ENCODE data around the gene AQP2.
A peak's percentile ranks its signal among the peaks of the same experiment; 100 is the strongest.
"Not testable (repeated sequence)": the region's sequence is repeated elsewhere in the genome, so short reads cannot be mapped to it uniquely, and the experiment has no call there.

The AQP2 gene

DNA sequence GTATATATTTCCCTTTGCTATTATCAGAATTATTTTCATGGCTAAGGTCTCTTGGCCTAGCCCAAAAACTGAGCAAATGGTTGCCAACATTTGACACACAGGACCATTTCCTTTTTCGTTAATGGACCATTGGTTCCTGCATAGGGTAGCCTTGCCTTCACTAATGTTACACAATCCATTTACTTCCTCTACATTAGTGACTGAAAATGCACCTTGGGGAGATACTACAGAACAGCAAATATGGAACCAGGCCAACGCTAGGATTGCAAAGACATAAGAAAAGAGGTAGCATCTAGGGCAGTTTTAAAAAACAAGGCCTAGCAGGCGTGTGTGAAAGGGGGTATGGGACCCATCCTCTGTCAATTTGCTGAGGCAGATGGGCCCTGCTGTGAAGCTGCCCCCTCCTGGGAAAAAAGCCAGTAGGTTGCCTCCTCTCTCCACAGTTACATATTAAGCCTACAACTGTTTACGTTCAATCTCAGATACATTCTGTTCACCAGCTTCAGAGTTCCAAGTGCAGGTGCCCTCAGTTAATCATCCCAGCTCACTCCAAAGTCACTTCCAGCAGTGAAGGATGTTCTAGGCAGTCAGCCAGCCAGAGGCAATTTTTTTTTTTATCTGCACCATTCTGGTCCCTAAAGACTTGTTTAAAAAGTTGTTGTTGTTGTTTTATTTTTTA lies 37.2 kb downstream of the AQP2 start:
- no peak for DNase-seq (ENCODE audit: low read depth)

DNA sequence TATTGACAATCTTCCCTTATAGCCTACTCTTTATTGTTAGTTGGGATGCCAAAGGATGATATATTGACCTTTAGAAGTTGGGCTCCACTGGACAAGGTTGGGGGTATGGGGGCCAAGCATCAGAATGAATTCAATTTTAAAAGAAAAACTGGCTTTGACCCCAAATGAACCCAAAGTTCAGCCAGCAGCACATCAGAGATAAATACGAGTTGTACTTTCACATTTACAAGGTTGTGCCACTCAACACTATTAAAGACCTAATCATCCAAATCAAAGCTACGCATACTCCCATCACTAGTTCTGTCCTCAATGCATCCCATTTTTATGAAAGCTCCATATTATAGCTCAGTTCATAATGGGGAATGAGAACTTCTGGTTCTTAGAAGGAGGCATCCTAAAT lies 38.9 kb downstream of the AQP2 start:
- not testable (repeated sequence) for DNase-seq (ENCODE audit: low read depth)

DNA sequence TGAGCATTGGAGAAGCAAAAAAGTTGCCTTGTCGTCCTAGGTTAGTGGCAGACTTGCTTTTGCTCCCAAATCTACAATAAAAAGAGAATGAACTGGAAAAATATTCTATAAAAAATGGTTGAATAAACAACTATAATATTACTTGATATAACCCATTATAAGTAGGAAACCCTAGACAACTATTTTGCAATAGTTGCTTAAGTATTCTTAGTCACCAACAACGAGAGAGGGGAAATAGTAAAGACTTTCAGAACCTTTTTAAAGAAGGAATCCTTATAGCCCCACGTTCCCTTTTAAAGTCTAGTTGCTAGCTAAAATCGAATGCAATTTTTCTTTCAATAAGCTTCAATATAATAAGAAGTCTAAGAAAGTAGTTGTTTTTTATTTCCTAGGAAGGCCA lies 39.7 kb downstream of the AQP2 start:
- peak; percentile 31 for DNase-seq (ENCODE audit: low read depth)

DNA sequence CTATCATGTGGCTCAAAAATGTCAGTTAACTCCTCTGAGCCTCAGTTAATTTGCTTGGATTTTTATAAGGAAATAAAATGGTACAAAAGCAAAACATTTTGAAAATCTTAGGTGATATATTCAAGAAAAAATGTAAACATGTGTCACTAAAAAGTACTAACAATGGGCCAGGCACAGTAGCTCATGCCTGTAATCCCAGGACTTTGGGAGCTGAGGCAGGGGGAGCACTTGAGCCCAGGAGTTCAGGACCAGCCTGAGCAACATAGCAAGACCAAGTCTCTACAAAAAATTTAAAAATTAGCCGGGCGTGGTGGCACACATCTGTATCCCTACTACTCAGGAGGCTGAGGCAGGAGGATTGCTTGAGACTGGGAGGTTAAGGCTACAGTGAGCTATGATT lies 47.9 kb downstream of the AQP2 start:
- no peak for DNase-seq (ENCODE audit: low read depth)

DNA sequence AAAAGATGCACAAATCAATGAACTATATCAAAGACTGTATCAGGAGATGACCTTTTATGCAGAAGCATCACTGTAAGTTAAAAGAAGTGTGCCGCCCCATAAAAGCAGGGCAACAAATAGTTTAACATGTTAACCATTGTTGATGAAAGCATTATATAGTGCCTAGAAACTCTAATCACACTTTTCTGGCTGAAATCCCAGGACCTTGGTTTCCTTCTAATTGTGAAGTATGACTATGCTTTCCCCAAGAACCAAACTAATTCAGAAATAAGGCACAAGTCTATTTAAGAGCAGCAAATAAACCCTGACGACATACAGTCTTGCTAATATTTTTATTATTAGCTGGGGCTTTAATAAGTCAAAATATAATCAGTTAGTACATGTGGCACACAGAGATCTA lies 53.1 kb downstream of the AQP2 start:
- DNase-seq (ENCODE audit: low read depth), result peak; percentile 48

DNA sequence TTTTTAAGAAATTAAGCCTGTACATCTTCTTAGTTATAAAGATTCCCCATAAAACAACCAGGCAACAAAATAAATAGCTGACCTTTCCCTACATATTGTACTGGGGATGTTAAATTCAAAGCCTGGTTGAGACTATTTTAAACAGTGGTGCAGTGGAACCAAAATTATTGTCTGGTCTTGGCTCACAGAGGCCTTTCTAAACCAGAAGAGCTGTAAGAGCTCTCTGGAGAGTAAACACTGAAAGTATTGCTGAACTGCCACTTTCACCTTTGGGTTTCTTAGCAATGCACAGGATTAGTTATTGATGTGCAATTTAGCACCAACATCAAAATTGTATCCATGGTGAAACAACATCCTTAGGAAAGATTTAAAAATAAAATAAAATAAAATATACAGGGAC lies 54.2 kb downstream of the AQP2 start:
- no peak for DNase-seq (ENCODE audit: low read depth)

DNA sequence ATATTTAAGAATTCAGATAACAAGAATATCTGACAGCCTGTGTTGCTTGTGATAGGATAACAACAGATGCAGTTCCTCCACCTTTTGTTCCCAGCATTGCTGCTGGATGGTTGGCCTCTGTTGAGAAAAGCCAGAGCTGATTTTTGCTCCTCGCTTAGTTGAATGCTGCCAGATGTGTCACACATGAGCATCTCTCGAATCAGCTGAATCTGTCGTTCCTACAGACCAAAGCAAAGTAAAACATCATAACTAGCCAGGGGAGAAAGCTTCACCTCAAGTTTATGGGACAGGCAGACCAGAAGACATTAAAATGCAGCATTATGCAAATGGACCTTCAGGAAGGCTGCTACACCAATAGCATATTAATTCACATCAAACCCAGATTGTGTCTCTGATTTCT lies 54.6 kb downstream of the AQP2 start:
- no peak for DNase-seq (ENCODE audit: low read depth)

DNA sequence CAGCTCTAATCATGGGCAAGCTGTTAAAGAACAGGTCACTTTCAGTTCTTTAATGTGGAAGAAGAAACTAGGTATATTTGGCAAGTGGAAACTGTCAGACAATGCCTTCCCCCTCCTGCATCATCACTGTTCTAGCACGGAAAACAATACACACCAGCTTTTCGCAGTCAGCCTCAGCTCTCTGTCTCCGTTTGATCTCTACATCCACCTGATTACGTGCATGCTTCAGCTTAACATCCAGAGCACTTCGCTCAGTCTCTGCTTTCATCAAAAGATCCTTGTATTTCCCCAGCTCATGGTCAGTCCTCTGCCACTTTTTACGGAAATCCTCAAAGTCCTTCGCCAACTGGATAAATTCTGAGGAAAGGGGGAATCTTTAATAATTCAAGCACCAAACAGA lies 55.7 kb downstream of the AQP2 start:
- DNase-seq (ENCODE audit: low read depth), result no peak

DNA sequence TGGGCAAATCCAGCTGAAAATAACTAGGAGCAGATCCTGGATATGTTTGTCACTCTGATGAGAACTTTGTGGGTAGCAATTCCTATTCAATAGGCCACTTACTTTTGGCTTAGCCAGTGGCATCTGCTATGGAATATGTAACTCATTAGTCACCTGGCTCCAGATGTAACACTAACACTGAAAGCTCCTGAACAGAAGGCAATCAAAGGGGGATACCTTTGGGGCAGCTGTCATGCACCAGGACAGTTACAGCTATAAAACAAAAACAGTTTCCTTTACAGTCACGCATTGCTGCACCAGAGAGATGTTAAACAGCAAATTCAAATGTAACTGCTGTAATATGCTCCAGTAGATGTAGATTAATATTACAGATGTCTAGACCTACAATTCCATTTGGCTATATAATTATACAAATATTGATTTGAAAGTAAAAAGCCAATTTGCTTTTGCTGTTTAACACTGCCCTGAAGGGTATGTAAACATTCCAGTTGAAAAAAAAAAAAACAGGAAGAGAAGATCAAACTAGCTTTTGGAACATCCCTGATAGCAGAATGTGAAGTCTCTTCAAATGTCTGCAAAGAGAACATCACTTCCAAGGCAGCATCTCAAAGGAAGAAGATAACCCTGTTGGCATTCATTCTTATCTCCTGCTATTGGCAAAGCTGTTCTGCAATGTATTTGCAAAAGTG lies 56.4 kb downstream of the AQP2 start:
- no peak for DNase-seq (ENCODE audit: low read depth)
